GM19452 (cell line): ENCODE results near the gene PHYHD1.

Experiments
- ATAC-seq: cut with Tn5 transposase; IDR thresholded peaks from one replicate; pipeline ENCODE4 v1.9.1; 2021; ENCODE audit not compliant: unreplicated experiment

PHYHD1 gene

GRCh38 chr9:128969491-128969890 is 48.7 kb downstream of the PHYHD1 start:
- ATAC-seq, result no peak

GRCh38 chr9:128972956-128973355 is 52.2 kb downstream of the PHYHD1 start:
- no peak for ATAC-seq

GRCh38 chr9:128979111-128979510 is 58.3 kb downstream of the PHYHD1 start:
- no peak for ATAC-seq

- ATAC-seq, result no peak
Observed at GRCh38 chr9:128983536-128983935, 62.8 kb downstream of the PHYHD1 start.

GRCh38 chr9:128986671-128987070 is 65.9 kb downstream of the PHYHD1 start:
- no peak for ATAC-seq

- ATAC-seq, result no peak
Observed at GRCh38 chr9:128987805-128988204, 67.0 kb downstream of the PHYHD1 start.
